H9 (cell line): ENCODE measurements around the gene KRTAP9-2. TPM values are rescaled to one million over a fixed set of nuclear protein-coding genes. Genes with fewer than 3 reads are reported as not detected.
A peak's percentile ranks its signal among the peaks of the same experiment; 100 is the strongest.
"Not testable (repeated sequence)": the region's sequence is repeated elsewhere in the genome, so short reads cannot be mapped to it uniquely, and the experiment has no call there.

Experiments used
- DNase-seq: peaks from one replicate; pipeline ENCODE4 v3.0.0-alpha.2; 2017
- H2AFZ ChIP-seq: one replicate; pipeline ENCODE4 v1.6.1; 2013; ENCODE audit warnings: mild to moderate bottlenecking, low read length, control low read depth, moderate library complexity
- H2AK5ac ChIP-seq: 2 replicates; pipeline ENCODE4 v1.6.1; 2013; ENCODE audit warnings: low read length, control low read depth, mixed read lengths; ENCODE audit not compliant: insufficient read length
- H2BK120ac ChIP-seq: one replicate; pipeline ENCODE4 v1.6.1; 2013; ENCODE audit warnings: low read depth, mild to moderate bottlenecking, low read length, control low read depth, inconsistent platforms; ENCODE audit not compliant: poor library complexity, severe bottlenecking
- H2BK12ac ChIP-seq: 2 replicates; pipeline ENCODE4 v1.6.1; 2013; ENCODE audit warnings: low read length, control low read depth, mixed read lengths, low read depth; ENCODE audit not compliant: insufficient read length
- H2BK15ac ChIP-seq: 2 replicates; pipeline ENCODE4 v1.6.1; 2013; ENCODE audit warnings: low read depth, low read length, control low read depth
- H2BK20ac ChIP-seq: one replicate; pipeline ENCODE4 v1.6.1; 2013; ENCODE audit warnings: low read depth, mild to moderate bottlenecking, low read length, control low read depth, inconsistent platforms; ENCODE audit not compliant: poor library complexity, severe bottlenecking
- H2BK5ac ChIP-seq: 2 replicates; pipeline ENCODE4 v1.6.1; 2013; ENCODE audit warnings: low read length, control low read depth, mixed read lengths; ENCODE audit not compliant: insufficient read length
- H3K14ac ChIP-seq: 2 replicates; pipeline ENCODE4 v1.6.1; 2013; ENCODE audit warnings: low read length, control low read depth; ENCODE audit not compliant: insufficient read depth
- H3K18ac ChIP-seq: 2 replicates; pipeline ENCODE4 v1.6.1; 2013; ENCODE audit warnings: low read depth, mild to moderate bottlenecking, mixed read lengths, low read length, control low read depth; ENCODE audit not compliant: insufficient read length
- H3K23ac ChIP-seq: 2 replicates; pipeline ENCODE4 v1.6.1; 2013; ENCODE audit warnings: low read length, control low read depth, mixed read lengths, low read depth; ENCODE audit not compliant: insufficient read length
- H3K23me2 ChIP-seq: 2 replicates; pipeline ENCODE4 v1.6.1; 2013; ENCODE audit warnings: low read depth, mild to moderate bottlenecking, mixed read lengths, low read length, control low read depth; ENCODE audit not compliant: insufficient read length, poor library complexity, severe bottlenecking
- H3K27ac ChIP-seq: 2 replicates; pipeline ENCODE4 v1.5.1; 2013; ENCODE audit warnings: low read length, control low read depth, mixed read lengths, low read depth; ENCODE audit not compliant: insufficient read length
- H3K27me3 ChIP-seq: 2 replicates; pipeline ENCODE4 v1.6.1; 2013; ENCODE audit warnings: low read length, control low read depth, inconsistent platforms; ENCODE audit not compliant: insufficient read depth
- H3K4ac ChIP-seq: 2 replicates; pipeline ENCODE4 v1.6.1; 2013; ENCODE audit warnings: low read depth, mild to moderate bottlenecking, control low read depth, inconsistent platforms, low read length, moderate library complexity
- H3K4me1 ChIP-seq: 2 replicates; pipeline ENCODE4 v1.6.1; 2013; ENCODE audit warnings: low read length, control low read depth, inconsistent platforms; ENCODE audit not compliant: insufficient read depth
- H3K4me2 ChIP-seq: 2 replicates; pipeline ENCODE4 v1.6.1; 2013; ENCODE audit warnings: low read length, control low read depth, mixed read lengths; ENCODE audit not compliant: insufficient read length, insufficient read depth
- H3K56ac ChIP-seq: 2 replicates; pipeline ENCODE4 v1.6.1; 2013; ENCODE audit warnings: low read depth, mild to moderate bottlenecking, mixed read lengths, low read length, control low read depth; ENCODE audit not compliant: insufficient read length
- H3K79me1 ChIP-seq: 2 replicates; pipeline ENCODE4 v1.6.1; 2013; ENCODE audit warnings: low read depth, mild to moderate bottlenecking, moderate library complexity, low read length, control low read depth, inconsistent platforms; ENCODE audit not compliant: insufficient read depth, poor library complexity, severe bottlenecking
- H3K79me2 ChIP-seq: 2 replicates; pipeline ENCODE4 v1.6.1; 2013; ENCODE audit warnings: low read length, control low read depth, inconsistent platforms; ENCODE audit not compliant: insufficient read depth
- H3K9ac ChIP-seq: 2 replicates; pipeline ENCODE4 v1.6.1; 2013; ENCODE audit warnings: low read length, control low read depth, mixed read lengths; ENCODE audit not compliant: insufficient read length; ENCODE audit errors: extremely low read depth
- H3K9me3 ChIP-seq: one replicate; pipeline ENCODE4 v1.6.1; 2013; ENCODE audit warnings: low read depth, low read length, inconsistent platforms; ENCODE audit not compliant: control insufficient read depth
- H3T11ph ChIP-seq: one replicate; pipeline ENCODE4 v1.6.1; 2013; ENCODE audit warnings: mild to moderate bottlenecking, low read length, control low read depth, inconsistent platforms
- H4K20me1 ChIP-seq: one replicate; pipeline ENCODE4 v1.6.1; 2013; ENCODE audit not compliant: control insufficient read depth, insufficient read length, insufficient read depth
- H4K5ac ChIP-seq: 2 replicates; pipeline ENCODE4 v1.6.1; 2013; ENCODE audit warnings: low read depth, mild to moderate bottlenecking, mixed read lengths, low read length, control low read depth; ENCODE audit not compliant: insufficient read length
- H4K8ac ChIP-seq: replicated peaks from 2 replicates; pipeline ENCODE4 v1.6.1; 2013; ENCODE audit warnings: low read length, control low read depth, mixed read lengths, low read depth; ENCODE audit not compliant: insufficient read length
- H4K91ac ChIP-seq: 2 replicates; pipeline ENCODE4 v1.6.1; 2013; ENCODE audit warnings: low read depth, mild to moderate bottlenecking, moderate library complexity, mixed read lengths, low read length, control low read depth; ENCODE audit not compliant: insufficient read length
- H3K27ac Mint-ChIP-seq, 3 experiments: 2 replicates in 2 of 3; 3 replicates in 1 of 3; pipeline ENCODE4 v1.8.0; 2020 to 2021; ENCODE audit warnings: mixed read lengths in 3 of 3, mild to moderate bottlenecking in 1 of 3, moderate library complexity in 1 of 3
- H3K27me3 Mint-ChIP-seq: 2 replicates; pipeline ENCODE4 v1.8.0; 2021; ENCODE audit warnings: low read depth, mild to moderate bottlenecking, moderate library complexity, mixed read lengths
- H3K36me3 Mint-ChIP-seq, 3 experiments: 2 replicates in 2 of 3; 3 replicates in 1 of 3; pipeline ENCODE4 v1.8.0; 2020 to 2021; ENCODE audit warnings: low read depth in 3 of 3, mixed read lengths in 3 of 3; ENCODE audit not compliant: insufficient read depth in 1 of 3
- H3K4me1 Mint-ChIP-seq, 2 experiments: 2 replicates each; pipeline ENCODE4 v1.8.0; 2020; ENCODE audit warnings: mixed read lengths in 2 of 2
- H3K4me3 Mint-ChIP-seq, 2 experiments: 2 replicates in 1 of 2; 3 replicates in 1 of 2; pipeline ENCODE4 v1.8.0; 2020 to 2021; ENCODE audit warnings: mild to moderate bottlenecking in 2 of 2, mixed read lengths in 2 of 2, moderate library complexity in 1 of 2
- H3K9me3 Mint-ChIP-seq, 2 experiments: 2 replicates in 1 of 2; 3 replicates in 1 of 2; pipeline ENCODE4 v1.8.0; 2020; ENCODE audit warnings: mild to moderate bottlenecking in 2 of 2, mixed read lengths in 2 of 2, moderate library complexity in 1 of 2
- CTCF ChIP-seq: fragments of 200-600 bp; sonication (generic); conservative IDR thresholded peaks from 3 replicates; pipeline ENCODE4 v1.8.0; 2021; ENCODE audit warnings: antibody characterized with exemption, mild to moderate bottlenecking
- WGBS: extraction: QIAGEN DNeasy Blood & Tissue Kit; methylation state at CpG from one replicate; pipeline ENCODE4 v1.1.7; 2013; ENCODE audit warnings: missing lambda C conversion rate, low lambda C conversion rate, mixed read lengths; ENCODE audit not compliant: insufficient read length; ENCODE audit errors: extremely low coverage; 5-methylcytosine and 5-hydroxymethylcytosine counted together
- total RNA-seq: library from RNA; stranded (reverse); gene quantifications from 2 replicates; pipeline ENCODE4 v1.2.1, GENCODE V29; 2021

KRTAP9-2 gene
- total RNA-seq, 1 experiment from 2014 or later, result not detected

- H4K5ac ChIP-seq, result no peak overlapping the region
- no peak overlapping the region for H3K18ac ChIP-seq
- H4K8ac ChIP-seq, result no peak overlapping the region
- H3K4ac ChIP-seq, result no peak overlapping the region
- H3K14ac ChIP-seq, result no peak overlapping the region
- H3T11ph ChIP-seq, result no peak overlapping the region
- H3K4me1 ChIP-seq, result no peaks in the 10 kb centered on the region
- no peak overlapping the region for H2BK15ac ChIP-seq
- no CpG with 5 or more reads among the region's 2 CpGs for WGBS
- no peak overlapping the region for H2AK5ac ChIP-seq
- H3K56ac ChIP-seq, result no peak overlapping the region
- H3K27ac Mint-ChIP-seq, result no peak overlapping the region; a peak in 2 of 7 replicates
- H3K9me3 Mint-ChIP-seq, result no peaks in the 10 kb centered on the region
- no peaks in the 10 kb centered on the region for H3K27me3 ChIP-seq
- no peaks in the 10 kb centered on the region for H3K36me3 Mint-ChIP-seq
- no peaks in the 10 kb centered on the region for H3K79me2 ChIP-seq
- no peak overlapping the region for H2AFZ ChIP-seq
- no peak overlapping the region for H4K91ac ChIP-seq
- H3K4me1 Mint-ChIP-seq, result peaks cover 11 to 14% of the 10 kb centered on the region in 2 experiments
- H3K23ac ChIP-seq, result no peak overlapping the region
- no peak overlapping the region for H3K9ac ChIP-seq
- H3K23me2 ChIP-seq, result no peaks in the 10 kb centered on the region
- no peaks in the 10 kb centered on the region for H4K20me1 ChIP-seq
- no peak for TF ChIP-seq CTCF
- H2BK20ac ChIP-seq, result no peak overlapping the region
- no peaks in the 10 kb centered on the region for H3K9me3 ChIP-seq
- no peak overlapping the region for H3K27ac ChIP-seq
- H2BK12ac ChIP-seq, result no peak overlapping the region
- no peak overlapping the region for H3K4me3 Mint-ChIP-seq
- H3K79me1 ChIP-seq, result no peaks in the 10 kb centered on the region
- no peak overlapping the region for H2BK5ac ChIP-seq
- DNase-seq, result no peak
- H3K4me2 ChIP-seq, result no peak overlapping the region
- peaks cover 2% of the 10 kb centered on the region for H3K27me3 Mint-ChIP-seq
- H2BK120ac ChIP-seq, result no peak overlapping the region
Observed at GRCh38 chr17:41186872-41187271, 39.6 kb upstream of the KRTAP9-2 start.

- not testable (repeated sequence) for H3T11ph ChIP-seq, H3K18ac ChIP-seq, DNase-seq, H3K79me1 ChIP-seq, H3K4me1 Mint-ChIP-seq, H3K23ac ChIP-seq, H2BK120ac ChIP-seq, H4K5ac ChIP-seq, H3K27me3 Mint-ChIP-seq, H3K27ac Mint-ChIP-seq, H4K8ac ChIP-seq, H3K4me1 ChIP-seq, H3K23me2 ChIP-seq, H3K4me3 Mint-ChIP-seq, H3K9ac ChIP-seq, H3K9me3 ChIP-seq, H2AFZ ChIP-seq, H2BK12ac ChIP-seq, H3K27me3 ChIP-seq, H2BK15ac ChIP-seq, H4K91ac ChIP-seq, H3K36me3 Mint-ChIP-seq, H3K27ac ChIP-seq, H4K20me1 ChIP-seq, H2AK5ac ChIP-seq, H3K56ac ChIP-seq, H3K4ac ChIP-seq, H2BK20ac ChIP-seq, H3K9me3 Mint-ChIP-seq, H3K79me2 ChIP-seq, H3K4me2 ChIP-seq, H2BK5ac ChIP-seq
- H3K14ac ChIP-seq, result peak within 1 kb of the TSS; percentile 51; the same call in 1 of the 2 replicates
- whole genome bisulfite sequencing, result no CpG with 5 or more reads among the region's 1 CpG
Observed at GRCh38 chr17:41189837-41190318, 36.6 kb upstream of the KRTAP9-2 start, which contains the start of gene KRTAP9-1. TSS of gene KRTAP9-1 (plus strand) at chr17:41189887. CDS start at chr17:41189887, 0 bp downstream.
